GM19025 (cell line): ENCODE results near the gene ZNF367.
"Not testable (repeated sequence)": the region's sequence is repeated elsewhere in the genome, so short reads cannot be mapped to it uniquely, and the experiment has no call there.

Experiments used
- ATAC-seq: cut with Tn5 transposase; IDR thresholded peaks from one replicate; pipeline ENCODE4 v1.9.1; 2021; ENCODE audit warnings: mild to moderate bottlenecking, low read depth, moderate library complexity; ENCODE audit not compliant: unreplicated experiment

ZNF367 gene

DNA sequence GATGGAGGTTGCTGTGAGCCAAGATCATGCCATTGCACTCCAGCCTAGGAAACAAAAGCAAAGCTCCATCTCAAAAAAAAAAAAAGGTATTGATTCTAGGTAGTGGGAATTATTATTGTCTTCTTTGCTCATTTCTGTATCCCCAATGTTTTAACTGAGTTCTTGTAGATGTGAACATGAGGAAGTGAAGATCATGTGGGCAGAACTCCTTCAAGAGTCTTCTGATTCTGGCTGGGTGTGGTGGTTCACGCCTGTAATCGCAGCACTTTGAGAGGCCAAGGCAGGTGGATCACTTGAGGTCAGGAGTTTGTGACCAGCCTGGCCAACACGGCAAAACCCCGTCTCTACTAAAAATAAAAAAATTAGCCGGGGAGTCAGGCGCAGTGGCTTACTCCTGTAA lies 42.7 kb downstream of the ZNF367 start:
- ATAC-seq = not testable (repeated sequence)

DNA sequence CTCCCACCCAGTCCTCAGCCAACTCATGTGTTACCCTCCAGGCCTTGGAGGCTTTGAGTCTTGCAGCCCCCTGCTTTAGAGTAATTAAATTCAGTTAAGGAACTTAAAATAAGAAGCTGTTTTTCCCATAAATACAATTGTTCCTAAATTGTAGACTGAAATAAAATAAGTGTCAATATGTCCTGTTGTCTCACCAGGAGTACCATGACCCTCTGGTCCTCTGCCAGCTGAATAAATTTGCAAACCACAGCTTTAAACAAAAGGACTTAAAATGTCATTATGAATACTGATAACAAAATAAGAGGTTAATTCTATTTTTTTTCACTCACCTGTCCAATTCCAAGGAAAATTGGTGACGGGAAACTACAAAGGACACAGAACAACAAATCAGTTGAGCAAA lies 50.2 kb downstream of the ZNF367 start:
- ATAC-seq = no peak

DNA sequence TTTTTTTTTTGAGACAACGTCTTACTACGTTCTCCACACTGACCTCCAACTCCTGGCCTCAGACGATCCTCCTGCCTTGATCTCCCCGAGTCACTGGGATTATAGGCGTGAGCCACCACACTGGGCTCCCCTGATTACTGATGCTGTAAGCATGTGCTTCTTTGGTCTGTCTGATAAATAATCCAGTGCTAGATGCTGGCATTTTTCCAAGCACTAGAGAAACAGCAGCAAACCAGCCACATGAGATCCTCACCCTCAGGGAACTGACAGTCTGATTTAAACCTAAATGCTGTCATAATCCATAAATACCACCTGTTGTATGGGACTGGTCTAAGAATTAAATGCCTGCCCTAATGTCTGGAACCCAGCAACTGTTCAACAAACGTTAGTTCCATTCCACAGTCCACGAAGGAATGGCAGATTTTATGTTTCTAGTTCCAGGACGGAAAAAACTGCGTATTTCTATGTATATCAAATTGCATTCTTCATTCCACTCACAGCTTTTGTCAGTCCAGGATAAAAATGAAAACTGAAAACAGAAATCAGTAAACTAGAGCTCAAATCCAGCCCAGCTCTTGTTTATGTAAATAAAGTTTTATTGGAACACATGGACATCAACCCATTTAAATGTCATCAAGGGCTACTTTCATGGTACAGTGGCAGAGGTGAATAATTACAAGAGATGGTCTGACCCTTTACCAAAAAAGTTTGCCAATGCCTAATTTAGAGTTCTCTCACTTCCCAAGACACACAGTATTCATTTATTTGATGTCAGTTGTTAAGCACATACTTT lies 54.8 kb downstream of the ZNF367 start:
- ATAC-seq = no peak

DNA sequence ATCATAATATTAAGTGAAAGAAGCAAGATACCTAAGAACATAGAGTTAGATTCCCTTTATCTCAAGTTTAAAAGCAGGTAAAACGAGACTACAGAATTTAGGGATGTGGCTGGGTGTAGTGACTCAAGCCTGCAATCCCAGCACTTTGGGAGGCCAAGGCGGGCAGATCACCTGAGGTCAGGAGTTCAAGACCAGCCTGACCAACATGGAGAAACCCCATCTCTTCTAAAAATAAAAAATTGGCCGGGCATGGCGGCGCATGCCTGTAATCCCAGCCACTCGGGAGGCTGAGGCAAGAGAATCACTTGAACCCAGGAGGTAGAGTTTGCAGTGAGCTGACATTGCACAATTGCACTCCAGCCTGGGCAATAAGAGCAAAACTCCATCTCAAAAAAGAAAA lies 56.1 kb downstream of the ZNF367 start:
- not testable (repeated sequence) for ATAC-seq

DNA sequence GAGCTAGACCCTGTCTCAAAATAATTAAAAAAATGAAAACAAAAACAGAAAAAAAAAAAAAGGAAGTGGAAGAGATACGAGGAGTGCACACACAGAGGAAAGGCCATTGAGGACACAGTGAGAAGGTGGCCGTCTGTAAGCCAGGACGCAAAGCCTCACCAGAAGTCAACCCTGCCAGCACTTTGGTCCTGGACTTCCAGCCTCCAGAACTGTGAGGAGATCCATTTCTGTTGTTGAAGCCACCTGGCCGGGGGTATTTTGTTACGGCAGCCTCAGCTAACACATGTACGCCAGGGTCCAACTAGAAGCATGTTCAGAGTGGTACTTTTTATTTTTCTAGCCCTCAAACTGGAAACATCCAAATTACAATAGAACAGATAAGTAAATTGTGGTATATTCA lies 56.5 kb downstream of the ZNF367 start:
- no peak for ATAC-seq

DNA sequence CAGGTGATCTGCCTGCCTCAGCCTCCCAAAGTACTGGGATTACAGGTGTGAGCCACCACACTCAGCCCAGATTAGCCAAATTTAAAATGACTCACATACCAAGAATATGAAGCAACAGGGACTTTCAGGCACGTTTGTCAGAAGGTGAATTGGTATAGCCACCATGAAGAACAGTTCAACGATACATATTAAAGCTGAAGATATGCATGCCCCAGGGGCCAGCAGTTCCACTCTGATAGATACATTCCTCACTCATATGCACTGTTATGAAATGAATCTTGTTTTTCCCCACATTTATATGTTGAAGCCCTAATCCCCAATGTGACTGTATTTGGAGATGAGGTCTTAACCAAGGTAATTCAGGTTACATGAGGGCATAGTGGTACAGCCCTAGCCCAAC lies 57.2 kb downstream of the ZNF367 start:
- no peak for ATAC-seq

DNA sequence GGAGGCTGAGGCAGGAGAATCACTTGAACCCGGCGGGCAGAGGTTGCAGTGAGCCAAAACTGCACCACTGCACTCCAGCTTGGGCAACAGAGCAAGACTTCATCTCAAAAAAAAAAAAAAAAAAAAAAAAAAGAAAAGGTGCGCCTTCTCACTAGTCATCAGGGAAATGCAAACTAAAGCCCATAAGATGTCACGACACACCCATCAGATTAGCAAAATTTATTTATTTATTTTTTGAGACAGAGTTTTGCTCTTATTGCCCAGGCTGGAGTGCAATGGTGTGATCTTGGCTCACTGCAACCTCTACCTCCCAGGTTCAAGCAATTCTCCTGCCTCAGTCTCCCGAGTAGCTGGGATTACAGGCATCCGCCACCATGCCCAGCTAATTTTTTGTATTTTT lies 57.6 kb downstream of the ZNF367 start:
- not testable (repeated sequence) for ATAC-seq

DNA sequence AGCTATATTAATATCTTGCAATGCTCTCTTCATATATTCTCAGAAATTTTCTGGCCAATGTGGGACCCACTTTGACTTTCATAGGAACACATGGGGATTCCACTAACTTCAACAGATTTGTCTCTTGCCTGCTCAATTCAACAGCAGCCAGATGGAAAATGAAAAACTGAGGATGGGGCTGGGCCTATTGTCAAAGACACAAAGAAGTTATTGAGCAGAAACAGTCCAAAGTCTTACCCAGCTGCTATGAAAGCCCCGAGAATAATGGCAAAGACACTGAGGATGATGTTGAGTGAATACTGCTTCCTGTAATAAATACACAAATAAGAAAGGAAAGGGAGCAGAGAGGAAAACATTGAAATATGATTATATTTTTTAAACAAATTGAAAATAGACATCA lies 67.3 kb downstream of the ZNF367 start:
- ATAC-seq = no peak

DNA sequence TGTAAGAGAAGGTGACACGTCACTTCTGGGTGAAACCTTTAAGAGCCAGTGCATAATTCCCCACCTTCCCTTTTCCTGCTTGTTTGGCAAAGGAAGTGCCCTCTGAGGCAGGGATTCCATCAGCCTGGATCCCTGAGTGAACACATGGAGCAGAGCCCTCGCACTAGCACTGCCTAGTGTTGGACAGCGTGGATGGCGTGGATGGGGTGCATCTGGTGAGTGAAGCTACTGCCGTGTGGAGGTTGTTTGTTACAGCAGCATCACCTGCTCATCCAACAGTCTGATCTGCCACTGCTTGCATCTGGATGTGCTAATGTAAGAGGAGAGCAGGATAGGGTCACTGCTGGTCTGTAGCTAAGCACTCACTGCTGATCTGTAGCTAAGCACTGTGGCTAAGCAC lies 69.9 kb downstream of the ZNF367 start:
- ATAC-seq = no peak

DNA sequence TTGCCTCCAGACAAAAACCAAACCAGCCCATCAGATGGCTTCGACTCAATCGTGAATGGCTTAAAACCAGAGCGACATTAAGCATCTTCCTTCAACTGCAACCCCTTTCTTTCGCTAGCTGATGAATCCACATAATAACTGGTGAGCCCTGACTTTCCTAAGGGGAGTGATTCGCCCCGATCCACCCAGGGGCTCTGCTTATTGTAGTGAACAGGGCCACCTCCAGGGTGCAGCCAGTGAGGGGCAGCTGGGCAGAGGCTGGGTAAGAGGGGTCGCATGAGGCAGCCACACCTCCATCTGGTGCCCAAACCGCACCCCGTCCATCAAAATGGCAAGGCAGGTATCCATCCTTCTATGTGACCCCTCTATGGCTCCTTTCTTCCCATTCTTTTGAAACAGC lies 72.6 kb downstream of the ZNF367 start:
- ATAC-seq = no peak

DNA sequence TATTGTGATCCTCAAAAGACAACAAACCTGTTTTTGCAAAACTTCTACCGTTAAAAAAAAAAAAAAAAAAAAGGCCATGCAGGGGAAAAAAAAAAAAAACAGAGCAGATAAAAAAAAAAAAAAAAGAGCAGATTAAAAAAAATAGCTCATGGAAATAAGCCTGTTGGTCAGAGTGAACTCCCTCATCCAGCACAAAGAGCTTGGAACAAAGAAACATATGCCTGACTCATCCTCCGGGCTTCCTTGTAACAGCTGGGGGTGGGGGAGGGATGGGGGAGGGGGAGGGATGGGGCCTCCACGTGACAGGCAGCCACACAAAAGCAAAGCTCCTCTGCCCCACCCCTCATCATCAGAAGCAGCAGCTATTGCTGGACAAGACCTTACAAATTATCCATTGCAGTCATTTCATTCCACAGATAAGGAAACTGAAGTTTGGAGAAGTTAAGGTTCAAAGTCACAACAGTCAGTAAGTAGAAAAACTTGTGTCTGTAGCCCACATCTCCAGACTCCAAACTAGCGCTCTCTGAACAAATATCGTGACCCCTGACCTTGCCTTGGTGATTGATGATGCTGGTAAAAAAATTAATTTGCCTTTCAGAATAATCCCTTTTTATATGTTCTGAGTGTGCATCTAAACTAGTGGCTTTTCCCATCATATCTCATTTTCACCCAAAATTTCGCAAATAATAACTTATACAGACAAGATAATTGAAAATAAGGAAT lies 73.6 kb downstream of the ZNF367 start:
- no peak for ATAC-seq

DNA sequence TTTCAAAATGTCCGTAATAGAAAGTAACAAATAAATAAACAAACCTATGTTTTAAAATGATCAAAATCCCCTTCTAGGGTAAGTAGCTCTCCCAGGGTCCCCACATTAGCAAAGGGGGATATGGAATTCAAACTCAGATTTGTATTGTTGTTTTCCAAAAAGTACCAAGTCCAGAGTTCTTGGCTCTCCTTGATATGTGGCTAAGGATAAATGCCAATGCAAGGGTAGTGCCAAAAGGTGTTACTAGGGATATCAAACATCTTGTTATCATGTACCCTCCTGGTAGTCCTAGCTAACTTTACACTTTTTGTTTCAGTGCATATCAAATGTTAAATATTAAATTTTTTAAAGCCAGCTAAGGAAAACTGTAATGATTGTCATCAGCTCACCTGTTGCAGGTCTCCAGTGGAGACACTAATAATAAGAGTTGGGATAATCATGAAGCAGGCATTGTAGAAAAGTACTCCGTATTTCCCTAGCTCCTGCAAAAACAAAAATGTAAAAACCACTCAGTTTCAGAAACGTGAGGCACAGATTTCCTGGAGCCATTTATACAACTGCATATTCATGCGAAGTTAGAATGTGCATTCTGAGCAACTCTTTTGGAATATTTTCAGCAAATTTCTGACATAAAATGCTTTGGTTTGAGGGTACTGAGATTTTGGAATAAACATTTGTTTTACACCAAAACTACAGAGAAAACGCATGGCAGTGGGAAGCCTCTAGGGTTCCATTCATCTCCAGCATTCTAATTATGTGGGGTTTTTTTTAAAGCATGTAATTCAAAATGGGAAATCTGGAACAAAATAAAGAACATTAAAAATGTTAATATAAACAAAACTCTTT lies 74.4 kb downstream of the ZNF367 start:
- no peak for ATAC-seq

DNA sequence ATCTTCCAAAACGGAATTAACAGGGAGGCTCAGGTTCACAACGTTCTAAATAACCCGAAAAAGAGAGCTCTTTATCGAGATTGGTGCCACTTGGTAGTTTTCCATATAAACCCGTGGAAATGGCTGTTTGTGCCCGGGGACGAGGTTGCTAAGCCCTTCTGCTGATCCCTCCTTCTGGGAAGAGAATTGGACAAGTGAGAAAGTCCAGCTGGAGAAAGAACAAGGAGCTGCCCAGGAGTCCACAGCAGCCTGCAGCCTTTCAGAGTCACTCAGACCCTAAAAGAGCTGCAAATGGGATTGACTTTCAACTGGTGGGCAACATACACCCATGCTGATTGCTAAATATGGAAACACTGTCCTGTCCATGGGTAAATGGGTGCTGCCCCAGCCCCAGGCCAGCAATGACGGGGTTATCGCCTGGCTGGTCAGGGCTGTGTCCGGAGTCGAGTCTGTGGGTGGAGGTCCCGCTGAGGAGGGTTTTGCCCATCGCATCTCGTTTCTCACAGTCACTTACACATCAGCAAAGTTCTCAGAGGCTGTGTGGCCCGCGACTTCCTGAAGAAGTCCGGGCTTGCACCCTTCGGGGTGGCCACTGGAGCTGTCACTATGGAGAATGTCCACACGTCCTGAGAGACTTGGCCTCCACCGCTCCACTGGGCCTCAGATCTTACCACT lies 75.5 kb downstream of the ZNF367 start:
- ATAC-seq = no peak

DNA sequence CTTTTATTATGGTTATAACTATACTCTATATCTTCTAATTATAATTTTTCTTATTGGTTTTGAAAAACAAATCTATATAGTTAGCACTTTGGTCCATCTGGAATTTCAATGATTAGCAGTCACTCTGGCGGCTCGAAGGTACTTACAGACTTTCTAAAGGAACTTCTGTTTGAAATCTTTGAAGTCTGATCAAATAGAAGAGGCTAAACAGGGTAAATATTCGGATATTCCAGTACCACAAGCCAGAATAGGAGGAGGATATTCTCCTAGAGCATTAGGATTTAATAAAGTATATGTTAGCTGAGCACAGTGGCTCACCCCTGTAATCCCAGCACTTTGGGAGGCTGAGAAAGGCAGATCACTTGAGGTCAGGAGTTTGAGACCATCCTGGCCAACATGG lies 77.5 kb downstream of the ZNF367 start:
- ATAC-seq = no peak

DNA sequence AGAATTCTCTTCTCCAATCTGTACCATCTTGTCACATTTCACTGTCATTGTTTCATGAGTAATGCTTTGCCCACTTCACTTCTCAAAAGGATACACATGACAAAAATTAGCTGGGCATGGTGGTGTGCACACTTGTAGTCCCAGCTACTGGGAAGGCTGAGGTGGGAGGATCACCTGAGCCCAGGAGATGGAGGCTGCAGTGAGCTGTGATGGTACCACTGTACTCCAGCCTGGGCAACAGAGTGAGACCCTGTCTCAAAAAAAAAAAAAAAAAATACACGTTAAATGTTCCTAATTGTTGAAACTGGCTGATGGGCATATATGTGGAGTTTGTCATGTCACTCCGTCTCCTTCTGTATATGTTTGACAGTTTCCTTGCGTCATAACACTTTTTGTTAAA lies 79.9 kb downstream of the ZNF367 start:
- ATAC-seq = no peak
